ENCODE data around the gene TRIM29.

DNA sequence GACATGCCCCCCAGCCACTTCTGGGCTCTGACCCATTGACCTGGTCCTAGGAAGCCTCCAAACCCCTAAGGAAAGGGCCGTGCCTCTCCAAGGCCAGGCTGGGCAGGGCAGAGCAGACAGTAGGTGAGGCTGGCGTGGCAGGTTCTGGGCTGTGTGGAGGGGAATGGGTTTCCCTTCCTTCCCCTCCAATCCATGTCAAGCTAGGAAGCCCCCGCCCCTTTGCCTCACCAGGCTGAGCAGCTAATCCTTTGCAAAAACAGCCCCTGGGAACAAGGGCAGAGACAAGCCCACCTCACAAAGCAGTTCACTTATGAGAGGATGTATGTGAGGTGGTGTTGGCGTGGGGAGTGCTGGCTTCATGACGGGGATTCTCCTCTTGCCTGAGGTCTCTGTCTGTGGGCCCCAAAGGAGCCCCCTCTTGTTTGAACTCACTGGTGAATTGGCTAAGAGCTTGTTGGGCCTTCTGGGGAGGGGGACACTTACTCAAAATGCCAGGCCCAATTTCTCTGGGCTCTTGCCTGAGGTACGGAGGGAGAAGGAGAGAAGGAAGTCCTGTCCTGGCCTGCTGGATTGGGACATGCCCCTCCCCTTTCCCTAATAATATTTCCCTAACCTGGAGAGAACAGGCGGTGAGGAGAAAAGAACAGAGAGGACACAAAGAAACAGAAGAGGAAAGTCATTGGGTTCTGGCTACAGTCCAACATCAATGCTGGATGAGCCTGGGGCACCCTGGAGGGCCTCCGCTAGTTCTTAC is 1.6 kb upstream of the TRIM29 start:
- TF ChIP-seq CTCF (conservative IDR thresholded peaks at IDR 0.05), result no peak
- no peak for TF ChIP-seq EZH2 (IDR thresholded peaks at IDR 0.05; ENCODE audit: low read depth)
